GM18951 (cell line): ENCODE results near the gene ATP6V0B.

Experiments
- POLR2A ChIP-seq: IDR thresholded peaks from 4 replicates; pipeline ENCODE4 v1.6.1; 2011; ENCODE audit warnings: mild to moderate bottlenecking; ENCODE audit not compliant: insufficient read length, insufficient read depth; ENCODE audit errors: extremely low read depth
- in situ Hi-C: fragments of 300-500 bp; cut with MboI; formaldehyde crosslinking; loops from one replicate; pipeline ENCODE4 v1.12.0; 2022; ENCODE audit warnings: low sequenced_read_pairs, mixed read lengths, inconsistent platforms; ENCODE audit not compliant: unreplicated experiment

The ATP6V0B gene

DNA sequence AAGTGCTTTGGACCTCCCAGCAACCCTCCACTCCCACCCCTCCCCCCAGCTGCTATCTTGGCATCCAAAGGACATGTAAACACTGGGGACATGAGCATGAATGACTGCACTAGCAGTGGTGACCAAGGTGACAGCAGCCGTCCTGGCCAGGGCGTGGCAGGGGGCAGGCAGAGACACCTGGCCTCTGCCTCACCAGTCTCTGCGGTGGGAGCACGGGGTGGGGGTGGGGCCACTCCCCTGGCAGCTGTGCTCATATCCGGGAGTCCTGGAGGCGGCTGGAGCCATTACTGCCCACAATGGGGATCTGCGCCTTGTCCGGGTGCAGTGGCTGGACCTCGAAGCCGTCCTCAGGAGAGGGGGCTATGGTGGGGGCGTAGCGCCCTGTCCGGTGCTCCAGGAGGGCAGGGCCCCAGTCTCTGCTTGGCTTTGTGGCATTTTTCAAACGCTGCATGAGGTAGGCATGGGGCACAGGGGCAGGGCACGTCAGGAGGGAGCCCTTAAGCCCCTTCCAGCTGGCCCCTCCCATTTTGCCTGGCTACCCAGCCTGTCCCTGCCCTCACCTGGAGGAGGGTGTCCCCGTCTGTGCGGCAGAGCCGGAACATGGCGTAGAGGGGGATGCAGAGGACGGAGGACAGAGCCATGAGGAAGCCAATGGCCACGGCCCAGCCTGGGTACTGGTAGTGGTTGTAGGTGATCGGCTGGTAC lies 22.7 kb downstream of the ATP6V0B start:
- in situ Hi-C loops: no loop called here
- TF ChIP-seq POLR2A: no peak

DNA sequence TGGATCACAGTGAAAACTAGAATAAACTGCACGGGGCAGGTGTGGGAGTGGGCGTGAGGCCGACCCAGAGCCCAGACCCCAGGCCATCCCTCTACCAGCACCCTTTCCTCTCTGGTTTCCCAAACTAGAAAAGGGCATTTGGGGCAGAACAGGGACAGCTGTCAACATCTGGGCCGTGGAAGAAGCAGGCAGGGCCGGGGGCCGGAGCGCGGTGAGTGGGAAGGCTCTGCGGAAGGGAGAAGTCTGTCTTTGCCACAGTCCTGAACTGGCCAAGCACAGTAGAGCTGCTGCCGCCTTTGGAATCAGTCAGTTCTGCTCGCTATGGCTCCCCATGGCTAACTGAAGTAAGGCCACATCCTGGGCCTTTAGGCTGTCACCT lies 23.2 kb downstream of the ATP6V0B start:
- no peak for TF ChIP-seq POLR2A
- in situ Hi-C loops: no loop called here

DNA sequence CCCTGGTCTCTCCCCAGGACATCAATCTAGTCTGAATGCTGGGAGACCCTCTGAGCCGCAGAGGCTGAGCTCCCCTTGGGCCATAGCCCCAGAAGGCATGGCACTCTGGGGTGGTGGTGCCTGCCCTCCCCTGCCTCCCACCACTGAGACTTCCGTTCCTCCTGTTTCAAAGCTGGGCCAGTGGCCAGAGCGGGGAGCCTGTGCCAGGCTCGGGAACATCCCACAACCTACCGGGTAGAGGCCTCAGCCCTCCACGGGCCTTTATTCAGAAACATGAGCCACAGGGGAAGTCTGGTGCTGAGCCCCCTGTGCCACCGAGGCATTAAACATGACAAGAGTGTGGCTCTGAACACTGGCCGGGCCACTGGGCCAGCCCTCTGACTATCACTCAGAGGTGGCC lies 24.7 kb downstream of the ATP6V0B start:
- TF ChIP-seq POLR2A: no peak
- in situ Hi-C loops: no loop called here

DNA sequence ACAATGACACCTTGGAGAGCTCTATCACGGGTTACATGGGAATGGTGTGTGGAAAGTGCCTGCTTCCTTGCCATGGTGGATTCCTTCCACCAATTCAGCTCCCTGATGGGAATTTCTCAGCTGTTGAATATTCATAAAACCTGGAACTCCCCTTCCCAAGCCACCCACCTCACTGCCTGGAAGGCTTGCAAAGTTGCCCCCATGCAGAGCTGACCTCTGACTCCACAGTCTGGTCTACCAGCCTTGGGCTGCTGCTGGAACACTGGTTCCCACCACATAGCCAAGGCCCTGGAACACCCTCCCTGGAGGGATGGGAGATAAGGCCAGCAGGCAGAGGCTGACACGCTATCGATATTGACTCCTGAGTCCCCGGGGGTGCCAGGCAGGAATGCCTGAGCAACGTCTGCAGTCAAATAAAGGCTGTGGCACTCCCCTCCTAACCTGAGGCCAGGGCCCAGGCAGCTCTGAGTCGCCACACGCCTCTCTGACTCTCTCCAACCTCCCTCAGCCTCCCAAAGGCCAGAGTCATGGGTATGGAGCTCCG lies 25.4 kb downstream of the ATP6V0B start:
- in situ Hi-C loops: no loop called here
- TF ChIP-seq POLR2A: no peak

DNA sequence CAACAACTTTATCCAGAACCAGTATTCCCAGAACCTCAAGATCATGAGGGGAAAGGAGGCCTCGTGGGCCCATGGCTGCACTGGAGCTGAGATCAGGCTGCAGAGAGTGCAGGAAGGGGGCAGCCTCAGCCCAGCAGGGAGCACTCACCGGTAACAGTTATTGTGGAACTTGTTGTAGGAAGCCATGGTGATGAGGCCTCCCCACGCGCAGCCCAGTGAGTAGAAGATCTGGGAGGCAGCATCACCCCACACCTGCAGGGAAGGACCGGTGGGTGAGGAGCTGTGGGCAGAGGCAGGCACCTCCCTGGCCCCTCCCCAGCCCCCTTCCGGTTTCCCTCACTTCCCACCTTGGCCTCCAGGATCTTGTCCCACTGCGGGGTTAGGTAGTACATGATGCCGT lies 27.4 kb downstream of the ATP6V0B start:
- in situ Hi-C loops: no loop called here
- TF ChIP-seq POLR2A: no peak

DNA sequence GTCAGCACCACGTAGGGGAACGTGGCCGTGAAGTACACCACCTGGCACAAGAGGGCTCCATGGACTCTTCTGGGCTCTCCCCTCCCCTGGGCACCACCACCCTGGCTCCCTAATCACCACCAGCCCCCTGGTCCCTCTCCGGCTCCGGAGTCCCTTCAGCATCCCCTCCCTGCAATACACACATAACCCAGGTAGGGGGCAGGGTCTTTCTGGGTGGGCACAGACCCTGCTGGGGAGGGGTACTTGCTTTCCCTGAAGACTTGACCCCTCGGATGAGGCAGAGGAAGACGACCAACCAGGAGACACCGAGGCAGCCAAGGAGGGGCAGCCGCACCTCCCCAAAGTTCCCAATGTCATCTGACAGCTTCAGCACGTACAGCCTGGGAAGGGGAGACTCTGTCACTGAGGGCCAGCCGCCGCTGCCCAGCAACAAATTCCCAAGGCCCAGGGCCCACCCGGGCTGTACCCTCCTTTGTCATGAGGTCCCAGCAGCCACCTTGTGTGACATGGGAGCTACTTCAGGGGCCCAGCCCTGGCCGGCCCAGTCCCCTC lies 27.9 kb downstream of the ATP6V0B start:
- in situ Hi-C loops: no loop called here
- TF ChIP-seq POLR2A: no peak

DNA sequence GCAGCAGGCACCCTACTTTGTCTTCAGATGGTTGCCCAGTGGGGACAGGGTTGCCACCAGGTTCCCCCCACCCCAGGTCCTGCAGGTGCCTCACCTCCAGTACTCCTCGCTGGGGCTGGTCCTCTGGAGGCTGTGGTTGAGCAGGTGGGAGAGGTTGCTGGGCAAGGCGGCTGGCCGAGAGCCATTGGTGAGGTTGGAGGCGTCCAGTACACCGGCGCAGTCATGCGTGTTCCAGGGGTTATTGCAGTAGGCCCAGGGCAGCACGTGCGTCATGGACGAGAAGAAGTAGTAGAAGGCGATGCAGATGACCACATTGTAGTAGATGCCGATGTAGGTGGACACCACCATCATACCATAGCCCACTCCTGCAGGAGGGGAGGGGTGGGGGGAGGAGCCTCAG lies 33.5 kb downstream of the ATP6V0B start:
- in situ Hi-C loops: no loop called here
- TF ChIP-seq POLR2A: no peak

DNA sequence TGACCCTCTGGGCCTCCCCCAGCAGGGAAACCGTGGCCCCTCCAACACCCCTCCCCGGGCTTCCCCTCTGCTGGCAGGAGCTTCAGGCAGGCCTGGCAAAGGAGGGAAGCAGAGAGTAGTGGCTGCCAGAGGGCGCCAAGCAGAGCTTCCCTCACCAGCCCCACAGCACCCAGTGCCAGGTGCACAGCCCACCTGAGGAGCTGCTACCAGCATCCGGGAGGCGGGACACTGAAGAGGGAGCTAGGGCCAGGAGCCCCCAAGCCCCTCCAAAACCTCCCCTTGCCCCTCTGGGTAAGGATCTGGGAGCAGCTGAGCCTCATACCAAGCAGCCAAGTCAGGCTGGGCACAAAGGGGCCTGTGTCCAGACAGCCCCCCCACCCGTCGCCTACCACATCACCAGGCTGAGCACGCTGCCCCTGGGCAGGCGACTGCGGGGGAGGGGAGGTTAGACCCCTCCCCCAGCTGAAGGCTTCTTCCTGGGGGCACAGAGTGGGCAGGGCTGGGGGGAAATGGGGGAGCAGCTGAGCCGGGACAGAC lies 36.2 kb downstream of the ATP6V0B start:
- TF ChIP-seq POLR2A: no peak
- in situ Hi-C loops: no loop called here

DNA sequence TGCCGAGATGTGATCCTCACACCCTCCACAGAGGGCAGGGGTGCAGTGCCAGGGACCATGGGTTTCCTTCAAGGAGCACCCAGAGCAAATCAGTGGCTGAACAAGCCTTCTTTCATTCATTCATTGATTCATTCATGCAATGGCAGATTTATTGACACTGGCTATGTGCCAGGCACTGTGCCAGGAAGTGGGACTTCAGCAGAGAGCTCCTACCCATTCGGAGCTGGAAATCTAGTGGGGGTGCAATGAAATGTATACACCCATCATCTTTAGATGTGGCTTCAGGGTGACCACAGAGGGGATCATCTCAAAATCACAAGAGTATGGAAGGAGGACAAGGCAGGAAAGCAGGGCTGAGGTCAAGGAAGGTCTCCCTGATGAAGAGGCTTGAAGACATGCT lies 37.6 kb downstream of the ATP6V0B start:
- TF ChIP-seq POLR2A: no peak
- in situ Hi-C loops: no loop called here

DNA sequence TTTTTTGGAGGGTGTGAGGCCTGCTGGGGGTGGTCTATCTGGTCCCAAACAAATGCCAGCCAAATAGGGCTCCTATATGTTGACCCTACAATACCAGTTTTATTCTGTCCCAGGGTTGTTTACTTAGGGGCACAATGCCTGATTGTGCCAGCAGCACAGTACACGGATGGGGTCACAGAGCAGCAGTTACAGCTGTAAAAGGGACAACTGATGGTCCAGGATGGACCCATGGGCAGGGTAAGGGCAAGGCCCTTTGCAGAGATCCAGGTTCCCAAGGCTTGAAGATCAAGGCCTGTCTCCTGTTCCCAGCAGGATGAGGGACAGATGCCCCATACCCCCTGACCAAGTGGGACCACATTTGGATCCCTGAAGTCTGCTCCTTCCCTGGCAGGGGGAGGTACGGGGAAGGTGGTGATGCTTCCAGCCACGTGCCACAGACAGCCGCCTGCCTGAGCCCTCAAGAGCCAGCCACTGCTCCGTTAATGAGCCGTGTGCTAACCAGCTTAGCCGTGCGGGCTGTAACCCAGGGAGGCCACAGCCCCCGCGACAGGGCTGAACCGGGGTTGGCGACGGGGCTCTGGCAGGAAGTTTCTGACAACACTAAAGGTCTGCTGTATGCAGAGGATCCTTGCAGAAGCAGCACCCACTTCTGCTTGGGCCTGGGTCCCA lies 38.3 kb downstream of the ATP6V0B start:
- TF ChIP-seq POLR2A: no peak
- in situ Hi-C loops: no loop called here

DNA sequence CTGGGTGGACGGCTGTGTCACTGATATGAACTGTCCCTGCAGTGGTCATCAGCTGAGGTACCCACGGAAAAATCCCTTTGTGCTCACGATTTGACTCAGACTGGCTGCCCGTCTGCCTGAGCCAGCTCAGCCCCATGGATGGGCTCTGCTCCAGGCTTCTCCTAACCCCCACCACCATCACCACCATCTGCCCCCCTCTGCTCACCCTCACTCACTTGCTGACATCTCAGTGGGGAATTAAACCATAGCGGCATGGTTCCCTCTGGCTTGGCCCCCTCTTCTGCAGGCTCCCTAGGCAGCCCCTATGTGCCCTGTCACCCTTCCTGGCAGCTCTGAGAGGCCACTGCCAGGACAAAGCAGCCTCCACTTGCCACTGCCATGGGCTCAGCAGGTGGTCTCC lies 39.2 kb downstream of the ATP6V0B start:
- in situ Hi-C loops: no loop called here
- no peak for TF ChIP-seq POLR2A

DNA sequence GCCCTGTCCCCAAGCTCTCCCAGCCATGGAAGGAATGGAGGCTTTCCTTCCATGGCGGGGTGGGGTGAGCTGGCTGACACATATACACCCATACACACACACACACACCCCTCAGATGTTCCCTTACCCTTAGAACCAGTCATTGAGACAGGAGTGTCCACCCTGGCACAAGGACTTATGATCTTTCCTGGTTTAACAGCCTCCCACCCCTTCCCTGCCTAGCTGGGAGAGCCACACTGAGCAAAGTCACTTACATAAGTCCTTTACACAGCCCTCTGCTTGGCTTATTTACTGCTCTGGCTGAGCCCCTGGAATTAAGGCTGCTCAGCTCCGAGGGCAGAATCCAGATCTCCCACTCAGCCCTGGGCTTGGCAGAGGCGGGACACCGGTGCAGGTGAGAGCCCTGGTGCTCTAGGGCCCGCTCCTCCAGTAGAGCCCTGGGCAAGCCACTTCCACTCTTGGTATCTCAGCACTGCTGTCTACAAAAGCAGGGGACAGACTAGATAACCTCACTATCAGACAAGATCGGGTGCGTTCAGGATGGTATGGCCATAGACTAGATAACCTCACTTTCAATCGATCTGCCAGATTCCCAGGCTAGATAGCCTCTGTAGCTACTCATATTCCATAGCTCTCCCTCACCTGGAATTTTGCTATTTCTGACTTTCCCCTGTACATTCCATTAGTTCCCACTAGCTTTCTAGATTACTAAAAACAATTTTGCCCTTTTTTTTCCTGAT lies 39.8 kb downstream of the ATP6V0B start:
- no peak for TF ChIP-seq POLR2A
- in situ Hi-C loops: no loop called here

DNA sequence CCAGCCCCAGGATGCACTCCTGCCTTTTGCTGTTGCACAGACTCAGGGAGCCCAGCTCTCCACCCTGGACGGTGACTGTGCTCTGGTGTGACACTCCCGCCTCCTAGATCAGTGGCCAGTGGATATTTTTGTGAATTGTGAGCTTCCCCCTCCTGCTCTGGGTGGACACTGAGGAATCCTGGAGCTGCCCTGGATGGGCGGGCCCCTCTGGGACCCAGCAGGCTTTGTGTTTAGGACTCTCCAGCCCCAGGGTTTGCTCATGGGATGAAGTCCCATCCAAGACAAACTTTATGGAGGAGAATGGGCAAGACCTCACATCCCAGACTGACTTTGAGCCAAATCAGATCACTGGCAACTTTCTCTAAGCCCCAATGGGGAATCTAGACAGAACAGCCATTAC lies 40.4 kb downstream of the ATP6V0B start:
- in situ Hi-C loops: no loop called here
- no peak for TF ChIP-seq POLR2A
